ENCODE results near the gene PRRT1. TPM values are rescaled to one million over a fixed set of nuclear protein-coding genes. Genes with fewer than 3 reads are reported as not detected.
A peak's percentile ranks its signal among the peaks of the same experiment; 100 is the strongest.
"Not testable (repeated sequence)": the region's sequence is repeated elsewhere in the genome, so short reads cannot be mapped to it uniquely, and the experiment has no call there.

PRRT1 gene
- total RNA-seq, 1 donor from 2014 or later = not detected

DNA sequence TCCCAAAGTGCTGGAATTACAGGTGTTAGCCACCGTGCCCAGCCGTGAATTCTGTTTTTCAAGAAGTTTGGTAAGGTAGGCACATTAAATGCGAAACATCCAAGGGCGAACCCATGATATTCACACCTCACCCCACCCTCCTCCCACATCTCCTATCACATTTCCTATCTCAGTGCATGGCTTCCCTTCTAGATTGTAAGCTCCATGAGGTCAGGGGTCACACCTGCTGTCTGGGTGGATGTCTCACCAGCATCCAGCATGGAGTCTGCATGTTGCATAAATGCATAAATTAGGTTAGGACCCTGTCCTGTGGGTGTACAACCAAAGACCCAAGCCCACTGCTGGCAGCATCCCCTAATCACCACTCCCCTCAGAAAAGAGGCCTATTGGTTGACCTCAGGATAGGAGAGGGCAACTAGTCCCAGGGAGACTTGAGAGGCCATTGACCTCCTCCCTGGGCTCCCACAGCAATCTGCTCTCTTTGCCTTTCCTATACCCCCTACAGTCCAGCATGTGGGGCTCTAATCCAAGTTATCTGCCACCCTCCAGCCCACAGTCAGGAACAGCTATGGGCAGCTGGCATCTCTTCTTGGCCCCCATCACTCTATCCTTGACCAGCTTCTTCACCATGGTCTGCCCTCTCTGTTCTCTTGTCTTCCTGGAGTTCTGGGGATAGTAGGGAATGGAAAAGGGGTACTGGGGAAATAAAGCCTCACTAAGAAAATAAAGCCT is 4.2 kb downstream of the PRRT1 start:
- Histone ChIP-seq H3K27ac (no peak overlapping the region), H3K4me2 (peak overlapping the region; percentile 41), H3K4me1 (peaks cover 11% of the 10 kb centered on the region), H3K9me3 (ENCODE audit: low read depth) (no peaks in the 10 kb centered on the region), H3F3A (ENCODE audit: low read depth) (peaks cover 18% of the 10 kb centered on the region), H2AFZ (replicated peaks) (no peak overlapping the region), H3K79me2 (ENCODE audit: low read depth) (no peaks in the 10 kb centered on the region), H3K9ac (no peak overlapping the region), H4K20me1 (ENCODE audit: low read depth) (no peaks in the 10 kb centered on the region), H3K27me3 (peaks cover 55% of the 10 kb centered on the region), H3K4me3 (no peak overlapping the region), H3K36me3 (no peaks in the 10 kb centered on the region)
- Mint-ChIP-seq H3K27ac (peak overlapping the region; percentile 40), H3K9me3 (no peaks in the 10 kb centered on the region), H3K27me3 (ENCODE audit: insufficient read depth, low read depth) (peaks cover 5% of the 10 kb centered on the region), H3K36me3 (peaks cover 19% of the 10 kb centered on the region), H3K4me1 (peaks cover 34% of the 10 kb centered on the region), H3K4me3 (no peak overlapping the region)
- DNase-seq (ENCODE audit: low spot score) = no peak
- TF ChIP-seq, protein P1, sequence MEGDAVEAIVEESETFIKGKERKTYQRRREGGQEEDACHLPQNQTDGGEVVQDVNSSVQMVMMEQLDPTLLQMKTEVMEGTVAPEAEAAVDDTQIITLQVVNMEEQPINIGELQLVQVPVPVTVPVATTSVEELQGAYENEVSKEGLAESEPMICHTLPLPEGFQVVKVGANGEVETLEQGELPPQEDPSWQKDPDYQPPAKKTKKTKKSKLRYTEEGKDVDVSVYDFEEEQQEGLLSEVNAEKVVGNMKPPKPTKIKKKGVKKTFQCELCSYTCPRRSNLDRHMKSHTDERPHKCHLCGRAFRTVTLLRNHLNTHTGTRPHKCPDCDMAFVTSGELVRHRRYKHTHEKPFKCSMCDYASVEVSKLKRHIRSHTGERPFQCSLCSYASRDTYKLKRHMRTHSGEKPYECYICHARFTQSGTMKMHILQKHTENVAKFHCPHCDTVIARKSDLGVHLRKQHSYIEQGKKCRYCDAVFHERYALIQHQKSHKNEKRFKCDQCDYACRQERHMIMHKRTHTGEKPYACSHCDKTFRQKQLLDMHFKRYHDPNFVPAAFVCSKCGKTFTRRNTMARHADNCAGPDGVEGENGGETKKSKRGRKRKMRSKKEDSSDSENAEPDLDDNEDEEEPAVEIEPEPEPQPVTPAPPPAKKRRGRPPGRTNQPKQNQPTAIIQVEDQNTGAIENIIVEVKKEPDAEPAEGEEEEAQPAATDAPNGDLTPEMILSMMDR (IDR thresholded peaks at IDR 0.05) = no peak
- TF ChIP-seq EZH2phosphoT487 (IDR thresholded peaks at IDR 0.05) = no peak
- no peak for TF ChIP-seq EZH2 (IDR thresholded peaks at IDR 0.05)

- Mint-ChIP-seq H3K27ac (peak overlapping the region; percentile 23), H3K36me3 (peaks cover 19% of the 10 kb centered on the region), H3K4me3 (no peak overlapping the region), H3K9me3 (no peaks in the 10 kb centered on the region), H3K4me1 (peaks cover 30% of the 10 kb centered on the region), H3K27me3 (ENCODE audit: insufficient read depth, low read depth) (peaks cover 6% of the 10 kb centered on the region)
- DNase-seq (ENCODE audit: low spot score) = no peak
- no peaks in the 10 kb centered on the region for H4K20me1 ChIP-seq (ENCODE audit: low read depth)
- no peak for TF ChIP-seq EZH2phosphoT487 (IDR thresholded peaks at IDR 0.05)
- TF ChIP-seq EZH2 (IDR thresholded peaks at IDR 0.05) = no peak
- TF ChIP-seq, protein P1 (IDR thresholded peaks at IDR 0.05) = no peak
- H3K4me3 ChIP-seq = no peak overlapping the region
- H3K27ac ChIP-seq = no peak overlapping the region
- H3K36me3 ChIP-seq = no peaks in the 10 kb centered on the region
- H3K9me3 ChIP-seq (ENCODE audit: low read depth) = no peaks in the 10 kb centered on the region
- peaks cover 46% of the 10 kb centered on the region for H3K27me3 ChIP-seq
- peaks cover 11% of the 10 kb centered on the region for H3F3A ChIP-seq (ENCODE audit: low read depth)
- no peak overlapping the region for H3K4me2 ChIP-seq
- peaks cover 4% of the 10 kb centered on the region for H3K4me1 ChIP-seq
- no peak overlapping the region for H2AFZ ChIP-seq (replicated peaks)
- H3K9ac ChIP-seq = no peak overlapping the region
- no peaks in the 10 kb centered on the region for H3K79me2 ChIP-seq (ENCODE audit: low read depth)
These were observed 5.1 kb downstream of the PRRT1 start for GRCh38 chr6:32146687-32147086.

DNA sequence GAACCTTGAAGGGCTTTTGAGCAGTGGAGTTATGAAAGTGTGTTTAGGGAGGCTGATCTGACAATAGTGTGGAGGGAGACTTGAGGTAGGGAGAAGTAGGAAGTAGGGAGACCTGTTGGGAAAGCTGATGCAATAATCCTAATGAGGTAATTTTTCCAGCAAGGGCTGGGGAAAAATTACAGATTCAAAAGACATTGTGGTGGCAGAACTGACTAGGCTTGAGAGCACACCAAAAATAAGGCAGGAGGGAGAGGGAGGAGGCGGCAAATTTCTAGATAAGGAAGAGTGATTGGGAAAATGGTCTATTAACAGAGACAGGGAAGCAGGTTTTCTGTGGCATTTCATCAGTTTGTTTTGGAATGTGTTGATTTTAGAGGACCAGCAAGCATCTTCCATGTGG is 5.5 kb downstream of the PRRT1 start:
- Mint-ChIP-seq H3K4me3 (no peak overlapping the region), H3K27me3 (ENCODE audit: insufficient read depth, low read depth) (peaks cover 7% of the 10 kb centered on the region), H3K36me3 (peaks cover 19% of the 10 kb centered on the region), H3K27ac (peak overlapping the region; percentile 23), H3K9me3 (no peaks in the 10 kb centered on the region), H3K4me1 (peaks cover 28% of the 10 kb centered on the region)
- Histone ChIP-seq H3K9me3 (ENCODE audit: low read depth) (no peaks in the 10 kb centered on the region), H3K4me3 (no peak overlapping the region), H4K20me1 (ENCODE audit: low read depth) (no peaks in the 10 kb centered on the region), H3K27ac (no peak overlapping the region), H3K9ac (no peak overlapping the region), H2AFZ (replicated peaks) (no peak overlapping the region), H3K79me2 (ENCODE audit: low read depth) (no peaks in the 10 kb centered on the region), H3K36me3 (no peaks in the 10 kb centered on the region), H3K4me1 (peaks cover under 1% of the 10 kb centered on the region), H3F3A (ENCODE audit: low read depth) (peaks cover 7% of the 10 kb centered on the region), H3K4me2 (no peak overlapping the region), H3K27me3 (peaks cover 42% of the 10 kb centered on the region)
- TF ChIP-seq EZH2phosphoT487 (IDR thresholded peaks at IDR 0.05) (no peak), EZH2 (IDR thresholded peaks at IDR 0.05) (no peak)
- TF ChIP-seq, protein P1 (IDR thresholded peaks at IDR 0.05) = no peak
- no peak for DNase-seq (ENCODE audit: low spot score)

DNA sequence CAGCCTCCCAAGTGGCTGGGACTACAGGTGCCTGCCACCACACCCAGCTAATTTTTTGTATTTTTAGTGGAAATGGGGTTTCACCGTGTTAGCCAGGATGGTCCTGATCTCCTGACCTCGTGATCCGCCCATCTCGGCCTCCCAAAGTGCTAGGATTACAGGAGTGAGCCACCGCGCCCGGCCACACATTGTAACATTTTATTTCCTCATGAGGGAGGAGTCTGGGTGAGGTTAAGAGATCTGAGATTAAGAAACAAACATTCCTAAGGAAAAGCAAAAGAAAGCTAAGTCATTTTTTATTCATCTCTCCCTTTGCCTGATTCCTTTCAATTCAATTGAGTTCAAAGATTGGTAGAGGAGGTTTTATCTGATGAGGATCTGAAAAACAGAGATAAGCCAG is 7.5 kb downstream of the PRRT1 start:
- peaks cover 14% of the 10 kb centered on the region for H3K36me3 Mint-ChIP-seq
- not testable (repeated sequence) for H3K4me2 ChIP-seq

More for the DNA sequence above, 7.5 kb downstream of the PRRT1 start:
- not testable (repeated sequence) for DNase-seq (ENCODE audit: low spot score); H3K79me2 ChIP-seq (ENCODE audit: low read depth); H3K4me3 Mint-ChIP-seq; H3K27ac ChIP-seq; H3K27me3 Mint-ChIP-seq (ENCODE audit: insufficient read depth, low read depth); H3F3A ChIP-seq (ENCODE audit: low read depth); H4K20me1 ChIP-seq (ENCODE audit: low read depth); H3K27ac Mint-ChIP-seq; H3K4me1 ChIP-seq; H3K36me3 ChIP-seq; H3K4me3 ChIP-seq; H3K9me3 ChIP-seq (ENCODE audit: low read depth); H3K9ac ChIP-seq; H3K9me3 Mint-ChIP-seq; H2AFZ ChIP-seq (replicated peaks)
- H3K27me3 ChIP-seq = peaks cover 21% of the 10 kb centered on the region
- peaks cover 19% of the 10 kb centered on the region for H3K4me1 Mint-ChIP-seq
